GM19023 (cell line): ENCODE data around the gene TIMM10.
"Not testable (repeated sequence)": the region's sequence is repeated elsewhere in the genome, so short reads cannot be mapped to it uniquely, and the experiment has no call there.

Experiments used
- ATAC-seq: cut with Tn5 transposase; IDR thresholded peaks from one replicate; pipeline ENCODE4 v1.9.1; 2021; ENCODE audit warnings: mild to moderate bottlenecking, moderate library complexity; ENCODE audit not compliant: unreplicated experiment

The TIMM10 gene

GRCh38 chr11:57543593-57543992 is 13.0 kb upstream of the TIMM10 start:
- ATAC-seq, result no peak

DNA sequence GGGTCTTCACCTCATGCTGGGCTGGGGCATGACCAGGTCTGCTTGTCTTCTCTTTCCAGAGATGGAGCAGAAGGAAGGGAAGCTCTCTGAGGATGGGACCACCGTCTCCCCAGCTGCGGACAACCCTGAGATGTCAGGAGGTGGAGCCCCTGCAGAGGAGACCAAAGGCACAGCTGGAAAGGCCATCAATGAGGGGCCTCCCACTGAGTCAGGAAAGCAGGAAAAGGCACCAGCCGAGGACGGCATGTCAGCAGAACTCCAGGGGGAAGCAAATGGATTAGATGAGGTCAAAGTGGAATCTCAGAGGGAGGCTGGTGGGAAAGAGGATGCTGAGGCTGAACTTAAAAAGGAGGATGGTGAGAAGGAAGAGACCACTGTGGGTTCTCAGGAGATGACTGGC is 12.0 kb upstream of the TIMM10 start:
- no peak for ATAC-seq

DNA sequence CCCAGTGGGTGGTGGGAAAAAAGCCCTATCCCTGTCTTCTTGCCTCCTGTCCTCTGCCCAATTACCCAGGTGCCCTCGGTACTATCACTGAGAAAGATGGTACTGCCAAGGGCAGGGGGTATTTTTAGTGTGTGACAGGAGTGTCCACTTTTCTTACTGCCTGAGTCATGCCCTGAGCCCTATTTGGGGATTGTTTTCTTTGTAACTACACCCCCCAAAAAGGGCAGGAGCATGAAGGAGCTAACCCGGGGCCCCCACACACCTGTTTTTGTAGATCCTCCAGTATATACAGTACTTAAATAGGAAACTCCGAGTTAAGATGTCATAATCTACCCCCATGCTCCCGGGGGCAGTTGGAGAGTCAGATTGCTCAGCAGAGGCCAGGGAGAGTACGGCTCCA is 10.6 kb upstream of the TIMM10 start:
- ATAC-seq, result no peak

GRCh38 chr11:57539342-57539741 is 8.8 kb upstream of the TIMM10 start:
- no peak for ATAC-seq

GRCh38 chr11:57536947-57537619 is 6.5 kb upstream of the TIMM10 start, which contains the start of gene SMTNL1:
Gene SMTNL1 (plus strand): TSS chr11:57537595. CDS start chr11:57542643, 5,048 bp downstream.
- ATAC-seq, result no peak

DNA sequence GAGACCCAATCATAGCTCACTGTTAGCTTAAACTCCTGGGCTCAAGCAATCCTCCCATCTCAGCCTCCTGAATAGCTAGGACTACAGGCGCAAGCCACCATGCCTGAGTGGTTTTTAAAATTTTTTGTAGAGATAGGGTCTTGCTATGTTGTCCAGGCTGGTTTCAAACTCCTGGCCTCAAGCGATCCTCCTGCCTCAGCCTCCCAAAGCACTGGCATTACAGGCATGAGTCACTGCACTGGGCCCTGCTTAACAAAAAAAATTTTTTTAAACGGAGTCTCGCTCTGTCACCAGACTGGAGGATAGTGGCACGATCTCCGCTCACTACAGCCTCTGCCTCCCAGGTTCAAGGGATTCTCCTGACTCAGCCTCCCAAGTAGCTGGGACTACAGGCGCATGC is 3.9 kb upstream of the TIMM10 start:
- ATAC-seq, result not testable (repeated sequence)

GRCh38 chr11:57530215-57530595 is 349 bp downstream of the TIMM10 start:
- ATAC-seq, result peak; percentile 15

- no peak for ATAC-seq
Observed at GRCh38 chr11:57529012-57529411, 1.5 kb downstream of the TIMM10 start.

DNA sequence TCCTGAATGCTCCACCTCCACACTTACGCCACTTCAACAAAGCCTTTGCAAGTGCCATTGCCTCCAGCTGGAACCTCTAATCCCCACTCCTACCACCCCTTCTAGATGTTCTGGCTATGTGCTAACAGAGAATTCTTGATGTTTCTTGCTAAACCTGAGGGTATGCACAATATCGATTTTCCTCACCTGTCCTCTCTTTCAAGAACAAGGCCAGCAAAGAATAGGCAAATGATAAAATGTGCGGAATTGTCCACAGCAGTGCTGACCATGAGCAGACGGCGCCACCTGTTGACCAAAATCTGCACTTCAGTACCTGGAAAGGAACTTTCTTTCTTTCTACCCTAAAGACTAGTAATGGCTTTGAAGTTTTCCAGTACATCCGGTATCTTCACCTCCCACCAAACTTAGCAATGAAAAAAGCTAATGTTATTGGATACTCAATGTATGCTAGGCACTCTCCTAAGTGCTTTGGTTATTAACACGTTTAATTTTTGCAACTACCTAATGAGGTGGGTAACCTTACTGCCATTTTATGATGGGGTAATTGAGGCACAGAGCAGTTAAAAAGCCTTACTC is 3.4 kb downstream of the TIMM10 start:
- no peak for ATAC-seq

- no peak for ATAC-seq
Observed at GRCh38 chr11:57523419-57523818, 7.1 kb downstream of the TIMM10 start.

GRCh38 chr11:57521116-57521515 is 9.4 kb downstream of the TIMM10 start:
- no peak for ATAC-seq

DNA sequence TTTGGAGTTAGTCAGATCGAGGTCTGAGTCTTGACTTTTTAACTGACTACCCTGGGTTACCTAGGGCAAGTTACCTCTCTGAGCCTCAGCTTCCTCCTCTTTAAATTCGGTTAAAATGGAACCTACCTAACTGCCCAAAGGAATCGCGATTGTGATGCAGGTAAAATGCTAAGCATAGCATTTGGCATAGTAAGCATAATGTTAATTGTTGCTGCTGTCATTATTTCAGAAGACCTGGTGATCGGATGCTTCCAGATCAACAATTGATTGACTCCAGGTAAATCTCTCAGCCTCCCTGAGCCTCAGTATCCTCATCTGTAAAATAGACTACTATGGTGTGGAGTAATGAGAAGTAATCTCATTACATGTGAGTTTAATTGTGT is 14.5 kb downstream of the TIMM10 start:
- no peak for ATAC-seq

GRCh38 chr11:57515332-57516060 is 15.1 kb downstream of the TIMM10 start, which contains the start of gene SLC43A1:
Gene SLC43A1 (minus strand): TSS chr11:57515702. CDS start chr11:57514111, 1,591 bp downstream.
- ATAC-seq, result peak; percentile 53

GRCh38 chr11:57514538-57515331 is 15.8 kb downstream of the TIMM10 start:
- ATAC-seq, result peak; percentile 39

GRCh38 chr11:57513911-57514537 is 16.5 kb downstream of the TIMM10 start:
- ATAC-seq, result peak; percentile 32

DNA sequence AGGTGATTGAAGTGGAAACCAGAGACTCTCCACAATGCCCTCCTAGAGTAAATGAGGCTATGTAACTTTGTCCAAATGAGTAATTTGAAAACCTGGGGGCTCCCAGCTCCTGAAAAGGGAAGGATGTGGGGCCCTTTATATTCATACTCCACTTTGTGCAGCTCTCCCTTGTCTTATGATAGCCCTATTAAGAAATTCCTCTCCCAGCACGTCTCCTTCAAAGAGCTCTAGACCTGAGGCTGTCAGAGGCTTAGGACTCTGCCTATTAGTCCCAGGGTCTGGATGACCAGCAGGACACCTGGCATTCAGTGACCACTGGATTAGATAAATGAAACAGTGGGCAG is 17.1 kb downstream of the TIMM10 start:
- no peak for ATAC-seq

GRCh38 chr11:57512646-57513451 is 17.7 kb downstream of the TIMM10 start:
- ATAC-seq, result no peak

GRCh38 chr11:57511741-57512430 is 18.7 kb downstream of the TIMM10 start:
- no peak for ATAC-seq

DNA sequence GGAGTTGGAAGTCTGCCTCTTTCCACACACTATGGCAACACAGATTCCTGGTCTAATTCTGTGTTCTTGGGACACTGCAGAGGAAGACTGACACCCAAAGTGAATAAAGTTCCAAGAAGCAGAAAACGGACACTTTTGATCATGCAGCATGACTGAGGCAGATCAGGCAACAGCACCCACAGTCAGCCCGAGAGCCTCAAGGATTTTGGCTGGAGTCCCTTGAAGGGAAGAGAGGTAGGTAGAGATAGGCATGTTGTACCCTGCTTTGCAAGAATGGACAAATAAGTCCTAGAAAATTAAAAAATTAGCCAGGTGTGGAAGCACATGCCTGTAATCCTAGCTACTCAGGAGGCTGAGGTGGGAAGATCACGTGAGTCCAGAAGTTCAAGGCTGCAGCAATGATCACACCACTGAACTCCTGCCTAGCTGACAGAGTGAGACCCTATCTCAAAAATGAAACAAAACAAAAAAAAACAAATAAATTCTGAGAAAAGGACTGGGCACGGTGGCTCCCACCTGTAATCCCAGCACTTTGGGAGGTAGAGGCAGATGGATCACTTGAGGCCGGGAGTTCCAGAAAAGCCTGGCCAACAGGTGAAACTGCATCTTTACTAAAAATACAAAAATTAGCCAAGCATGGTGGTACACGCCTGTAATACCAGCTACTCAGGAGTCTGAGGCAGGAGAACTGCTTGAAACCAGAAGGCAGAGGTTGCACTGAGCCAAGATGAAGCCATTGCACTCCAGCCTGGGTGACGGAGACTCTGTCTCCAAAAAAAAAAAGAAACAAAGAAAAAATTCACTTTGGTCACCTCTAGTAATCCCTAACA is 22.0 kb downstream of the TIMM10 start:
- ATAC-seq, result no peak
